A549 (cell line): ENCODE data around the gene RPL19.

ENCODE experiments used
- BHLHE40 ChIP-seq: IDR thresholded peaks from 2 replicates; pipeline ENCODE4 v1.6.1; 2012; ENCODE audit warnings: low read depth, low read length, inconsistent platforms
- EHMT2 ChIP-seq: fragments of 200-600 bp; sonication (generic); IDR thresholded peaks from 2 replicates; pipeline ENCODE4 v1.6.1; 2016; ENCODE audit warnings: antibody characterized with exemption, low read depth, mild to moderate bottlenecking, moderate library complexity
- GATA3 ChIP-seq: IDR thresholded peaks from 2 replicates; pipeline ENCODE4 v1.6.1; 2012; ENCODE audit warnings: borderline replicate concordance
- KDM5A ChIP-seq: fragments of 200-600 bp; sonication (generic); IDR thresholded peaks from 2 replicates; pipeline ENCODE4 v1.6.1; 2016; ENCODE audit warnings: antibody characterized with exemption, mild to moderate bottlenecking
- POLR2A ChIP-seq: IDR thresholded peaks from 2 replicates; pipeline ENCODE4 v1.6.1; 2012; ENCODE audit warnings: mild to moderate bottlenecking, low read length
- RAD21 ChIP-seq, 2 experiments: fragments of >200 bp in 1 of 2; sonication (Bioruptor Twin) in 1 of 2; formaldehyde crosslinking in 1 of 2; IDR thresholded peaks in 1 of 2; conservative IDR thresholded peaks in 1 of 2; 2 replicates in 1 of 2; 3 replicates in 1 of 2; pipeline ENCODE4 v1.6.1; 2012 to 2018; ENCODE audit warnings: inconsistent platforms in 1 of 2
- RFX5 ChIP-seq: fragments of 450-650 bp; IDR thresholded peaks from 2 replicates; pipeline ENCODE4 v1.7.1; 2014; ENCODE audit warnings: antibody characterized with exemption, mild to moderate bottlenecking, moderate library complexity
- TF ChIP-seq, protein P1 (sequence below): IDR thresholded peaks from 2 replicates; pipeline ENCODE4 v1.6.1; 2012
- TF ChIP-seq, protein P2 (sequence below): fragments of >200 bp; sonication (Bioruptor Twin); formaldehyde crosslinking; IDR thresholded peaks from 3 replicates; pipeline ENCODE4 v1.5.1; 2016
- TF ChIP-seq, protein P3 (sequence below): IDR thresholded peaks from 2 replicates; pipeline ENCODE4 v1.6.1; 2012

DNA sequence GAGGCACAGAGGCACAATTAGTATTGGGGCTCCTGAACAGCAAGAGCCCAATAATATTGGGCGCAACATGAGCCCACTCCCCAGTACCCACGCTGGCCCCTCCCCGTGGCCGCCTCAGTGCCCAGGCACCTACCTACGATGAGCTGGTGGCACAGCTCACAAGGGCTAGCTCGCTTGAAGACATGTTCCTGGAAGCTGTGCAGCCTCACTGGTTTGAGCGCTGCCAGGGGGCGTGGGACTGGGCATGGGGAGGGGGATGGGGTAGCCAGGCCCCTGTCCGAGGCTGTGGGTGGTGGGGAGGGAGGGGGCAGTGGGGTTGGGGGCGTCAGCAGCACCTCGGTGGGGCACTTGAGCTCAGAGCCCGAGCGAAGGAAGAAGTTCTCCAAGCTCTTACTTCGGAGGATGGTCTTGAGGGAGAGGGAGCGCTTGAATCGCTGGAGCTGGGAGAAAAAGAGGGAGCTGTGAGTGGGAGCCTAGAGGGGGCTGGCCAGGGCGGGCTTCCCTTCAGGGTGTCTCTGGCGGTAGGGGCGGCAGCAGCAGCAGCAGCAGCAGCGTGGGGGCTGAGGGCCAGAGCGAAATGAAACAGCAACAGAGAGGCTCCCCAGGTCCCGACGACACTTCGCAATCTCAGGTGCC lies 17.8 kb downstream of the RPL19 start:
- TF ChIP-seq, protein P1, sequence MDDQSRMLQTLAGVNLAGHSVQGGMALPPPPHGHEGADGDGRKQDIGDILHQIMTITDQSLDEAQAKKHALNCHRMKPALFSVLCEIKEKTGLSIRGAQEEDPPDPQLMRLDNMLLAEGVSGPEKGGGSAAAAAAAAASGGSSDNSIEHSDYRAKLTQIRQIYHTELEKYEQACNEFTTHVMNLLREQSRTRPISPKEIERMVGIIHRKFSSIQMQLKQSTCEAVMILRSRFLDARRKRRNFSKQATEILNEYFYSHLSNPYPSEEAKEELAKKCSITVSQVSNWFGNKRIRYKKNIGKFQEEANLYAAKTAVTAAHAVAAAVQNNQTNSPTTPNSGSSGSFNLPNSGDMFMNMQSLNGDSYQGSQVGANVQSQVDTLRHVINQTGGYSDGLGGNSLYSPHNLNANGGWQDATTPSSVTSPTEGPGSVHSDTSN, result no peak
- TF ChIP-seq, protein P2, sequence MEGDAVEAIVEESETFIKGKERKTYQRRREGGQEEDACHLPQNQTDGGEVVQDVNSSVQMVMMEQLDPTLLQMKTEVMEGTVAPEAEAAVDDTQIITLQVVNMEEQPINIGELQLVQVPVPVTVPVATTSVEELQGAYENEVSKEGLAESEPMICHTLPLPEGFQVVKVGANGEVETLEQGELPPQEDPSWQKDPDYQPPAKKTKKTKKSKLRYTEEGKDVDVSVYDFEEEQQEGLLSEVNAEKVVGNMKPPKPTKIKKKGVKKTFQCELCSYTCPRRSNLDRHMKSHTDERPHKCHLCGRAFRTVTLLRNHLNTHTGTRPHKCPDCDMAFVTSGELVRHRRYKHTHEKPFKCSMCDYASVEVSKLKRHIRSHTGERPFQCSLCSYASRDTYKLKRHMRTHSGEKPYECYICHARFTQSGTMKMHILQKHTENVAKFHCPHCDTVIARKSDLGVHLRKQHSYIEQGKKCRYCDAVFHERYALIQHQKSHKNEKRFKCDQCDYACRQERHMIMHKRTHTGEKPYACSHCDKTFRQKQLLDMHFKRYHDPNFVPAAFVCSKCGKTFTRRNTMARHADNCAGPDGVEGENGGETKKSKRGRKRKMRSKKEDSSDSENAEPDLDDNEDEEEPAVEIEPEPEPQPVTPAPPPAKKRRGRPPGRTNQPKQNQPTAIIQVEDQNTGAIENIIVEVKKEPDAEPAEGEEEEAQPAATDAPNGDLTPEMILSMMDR, result no peak
- TF ChIP-seq RAD21 (conservative IDR thresholded peaks at IDR 0.05 in 1 of 2, IDR thresholded peaks at IDR 0.05 in 1 of 2) (no peak), RFX5 (no peak), BHLHE40 (no peak), EHMT2 (no peak), POLR2A (no peak), GATA3 (no peak), KDM5A (no peak)
- TF ChIP-seq, protein P3, sequence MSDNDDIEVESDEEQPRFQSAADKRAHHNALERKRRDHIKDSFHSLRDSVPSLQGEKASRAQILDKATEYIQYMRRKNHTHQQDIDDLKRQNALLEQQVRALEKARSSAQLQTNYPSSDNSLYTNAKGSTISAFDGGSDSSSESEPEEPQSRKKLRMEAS, result no peak
